SK-N-SH treated with all-trans-retinoic acid at 6 μM for 48 hours (cell line): ENCODE measurements around the gene CAVIN1.
"Not testable (repeated sequence)": the region's sequence is repeated elsewhere in the genome, so short reads cannot be mapped to it uniquely, and the experiment has no call there.

Source experiments
- ATAC-seq: fragments of 200-7000 bp; cut with Tn5 transposase; 3 replicates; pipeline ENCODE4 v1.9.1; 2020; ENCODE audit warnings: mild to moderate bottlenecking, moderate library complexity
- CREB5 ChIP-seq: fragments of 250-450 bp; sonication (Bioruptor Pico); IDR thresholded peaks from 2 replicates; pipeline ENCODE4 v1.5.1; 2020; ENCODE audit warnings: low read depth, mild to moderate bottlenecking, moderate library complexity
- CSDC2 ChIP-seq: fragments of 250-450 bp; sonication (Bioruptor Pico); IDR thresholded peaks from 2 replicates; pipeline ENCODE4 v1.5.0; 2020; ENCODE audit warnings: mild to moderate bottlenecking, moderate library complexity
- ESRRG ChIP-seq: fragments of 250-450 bp; sonication (Bioruptor Pico); IDR thresholded peaks from 2 replicates; pipeline ENCODE4 v1.6.1; 2021; ENCODE audit warnings: mild to moderate bottlenecking
- GLIS3 ChIP-seq: fragments of 250-450 bp; sonication (Bioruptor Pico); IDR thresholded peaks from 2 replicates; pipeline ENCODE4 v1.5.0; 2020; ENCODE audit warnings: mild to moderate bottlenecking, moderate library complexity
- ISL1 ChIP-seq: fragments of 250-450 bp; sonication (Bioruptor Pico); IDR thresholded peaks from 2 replicates; pipeline ENCODE4 v2.1.2; 2022; ENCODE audit warnings: mild to moderate bottlenecking, moderate library complexity
- POU6F1 ChIP-seq: fragments of 250-450 bp; sonication (Bioruptor Pico); IDR thresholded peaks from 2 replicates; pipeline ENCODE4 v1.8.0; 2021; ENCODE audit warnings: low read depth, mild to moderate bottlenecking, moderate library complexity, borderline replicate concordance
- SNAI2 ChIP-seq: fragments of 250-450 bp; sonication (Bioruptor Pico); IDR thresholded peaks from 2 replicates; pipeline ENCODE4 v1.5.0; 2020; ENCODE audit warnings: mild to moderate bottlenecking, moderate library complexity
- TCF4 ChIP-seq: fragments of 250-450 bp; sonication (Bioruptor Pico); IDR thresholded peaks from 2 replicates; pipeline ENCODE4 v1.8.0; 2021; ENCODE audit warnings: mild to moderate bottlenecking, moderate library complexity, borderline replicate concordance
- TOX ChIP-seq: fragments of 250-450 bp; sonication (Bioruptor Pico); IDR thresholded peaks from 2 replicates; pipeline ENCODE4 v1.8.0; 2021; ENCODE audit warnings: mild to moderate bottlenecking, moderate library complexity, borderline replicate concordance
- ZC3H10 ChIP-seq: fragments of 250-450 bp; sonication (Bioruptor Pico); IDR thresholded peaks from 2 replicates; pipeline ENCODE4 v1.5.1; 2021; ENCODE audit warnings: mild to moderate bottlenecking, moderate library complexity
- ZFP30 ChIP-seq: fragments of 450-650 bp; formaldehyde crosslinking; IDR thresholded peaks from 2 replicates; pipeline ENCODE4 v1.5.0; 2022; ENCODE audit warnings: mild to moderate bottlenecking, moderate library complexity
- ZNF565 ChIP-seq: fragments of 450-650 bp; formaldehyde crosslinking; conservative IDR thresholded peaks from 2 replicates; pipeline ENCODE4 v1.5.0; 2020; ENCODE audit warnings: low read depth, mild to moderate bottlenecking, moderate library complexity
- ZNF70 ChIP-seq: fragments of 450-650 bp; formaldehyde crosslinking; IDR thresholded peaks from 2 replicates; pipeline ENCODE4 v1.5.0; 2020; ENCODE audit warnings: mild to moderate bottlenecking, moderate library complexity
- ZNF8 ChIP-seq: fragments of 450-650 bp; formaldehyde crosslinking; IDR thresholded peaks from 2 replicates; pipeline ENCODE4 v1.5.0; 2020; ENCODE audit warnings: mild to moderate bottlenecking, moderate library complexity
- TF ChIP-seq, protein P1 (sequence below): fragments of 250-450 bp; sonication (Bioruptor Pico); IDR thresholded peaks from 2 replicates; pipeline ENCODE4 v1.5.1; 2021; ENCODE audit warnings: mild to moderate bottlenecking, moderate library complexity
- TF ChIP-seq, protein P2 (sequence below): fragments of 250-450 bp; sonication (Bioruptor Pico); IDR thresholded peaks from 2 replicates; pipeline ENCODE4 v1.5.0; 2020; ENCODE audit warnings: mild to moderate bottlenecking, moderate library complexity

The CAVIN1 gene

DNA sequence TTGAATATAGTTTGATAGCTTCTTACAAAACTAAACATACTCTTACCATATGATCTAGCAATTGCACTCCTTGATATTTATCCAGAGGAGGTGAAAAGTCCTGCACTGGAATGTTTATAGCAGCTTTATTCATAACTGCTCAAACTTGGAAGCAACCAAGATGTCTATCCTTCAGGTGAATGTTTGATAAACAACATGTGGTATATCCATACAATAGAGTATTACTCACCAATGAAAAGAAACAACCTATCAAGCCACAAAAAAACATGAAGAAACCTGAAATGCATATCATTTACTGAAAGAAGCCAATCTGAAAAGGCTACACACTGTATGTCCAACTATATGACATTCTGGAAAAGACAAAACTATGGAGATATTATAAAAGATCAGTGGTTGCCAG, 50.9 kb downstream of the CAVIN1 start:
- TF ChIP-seq ZC3H10 = no peak
- peak; percentile 98 for TF ChIP-seq ZNF8
- TF ChIP-seq SNAI2 = no peak
- TF ChIP-seq ZNF565 (CRISPR knock-in tag) = no peak
- no peak for TF ChIP-seq ESRRG (CRISPR knock-in tag)
- TF ChIP-seq POU6F1 (CRISPR knock-in tag) = no peak

GRCh38 chr17:42368797-42369561, 54.1 kb downstream of the CAVIN1 start:
- not testable (repeated sequence) for ATAC-seq

More for the DNA sequence above, 50.9 kb downstream of the CAVIN1 start:
- ATAC-seq = no peak

DNA sequence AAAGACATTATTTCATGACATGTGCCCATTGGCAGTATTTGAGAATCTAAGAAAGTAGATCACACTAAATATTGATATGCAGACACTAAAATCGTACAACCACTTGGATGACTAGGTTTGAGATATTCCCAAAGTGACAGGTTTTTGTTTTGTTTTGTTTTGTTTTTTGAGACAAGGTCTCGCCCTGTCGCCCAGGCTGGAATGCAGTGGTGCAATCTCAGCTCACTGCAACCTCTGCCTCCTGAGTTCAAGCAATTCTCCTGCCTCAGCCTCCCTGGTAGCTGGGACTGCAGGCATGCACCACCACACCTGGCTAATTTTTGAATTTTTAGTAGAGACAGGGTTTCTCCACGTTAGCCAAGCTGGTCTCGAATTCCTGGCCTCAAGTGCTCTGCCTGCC, 54.7 kb downstream of the CAVIN1 start:
- ATAC-seq = not testable (repeated sequence)

GRCh38 chr17:42366176-42367023, 56.7 kb downstream of the CAVIN1 start:
- not testable (repeated sequence) for ATAC-seq

- peak; percentile 76 for ATAC-seq
- TF ChIP-seq ZNF565 (CRISPR knock-in tag) (no peak), CSDC2 (CRISPR knock-in tag) (no peak), GLIS3 (no peak), ZNF70 (CRISPR knock-in tag) (no peak), ZFP30 (CRISPR knock-in tag) (no peak), TOX (CRISPR knock-in tag) (no peak)
These were observed 57.9 kb downstream of the CAVIN1 start for GRCh38 chr17:42365136-42365535.

- ATAC-seq = no peak
- TF ChIP-seq ISL1 (CRISPR knock-in tag) = no peak
- TF ChIP-seq, protein P1, sequence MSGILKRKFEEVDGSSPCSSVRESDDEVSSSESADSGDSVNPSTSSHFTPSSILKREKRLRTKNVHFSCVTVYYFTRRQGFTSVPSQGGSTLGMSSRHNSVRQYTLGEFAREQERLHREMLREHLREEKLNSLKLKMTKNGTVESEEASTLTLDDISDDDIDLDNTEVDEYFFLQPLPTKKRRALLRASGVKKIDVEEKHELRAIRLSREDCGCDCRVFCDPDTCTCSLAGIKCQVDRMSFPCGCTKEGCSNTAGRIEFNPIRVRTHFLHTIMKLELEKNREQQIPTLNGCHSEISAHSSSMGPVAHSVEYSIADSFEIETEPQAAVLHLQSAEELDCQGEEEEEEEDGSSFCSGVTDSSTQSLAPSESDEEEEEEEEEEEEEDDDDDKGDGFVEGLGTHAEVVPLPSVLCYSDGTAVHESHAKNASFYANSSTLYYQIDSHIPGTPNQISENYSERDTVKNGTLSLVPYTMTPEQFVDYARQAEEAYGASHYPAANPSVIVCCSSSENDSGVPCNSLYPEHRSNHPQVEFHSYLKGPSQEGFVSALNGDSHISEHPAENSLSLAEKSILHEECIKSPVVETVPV = no peak
- TF ChIP-seq, protein P2, sequence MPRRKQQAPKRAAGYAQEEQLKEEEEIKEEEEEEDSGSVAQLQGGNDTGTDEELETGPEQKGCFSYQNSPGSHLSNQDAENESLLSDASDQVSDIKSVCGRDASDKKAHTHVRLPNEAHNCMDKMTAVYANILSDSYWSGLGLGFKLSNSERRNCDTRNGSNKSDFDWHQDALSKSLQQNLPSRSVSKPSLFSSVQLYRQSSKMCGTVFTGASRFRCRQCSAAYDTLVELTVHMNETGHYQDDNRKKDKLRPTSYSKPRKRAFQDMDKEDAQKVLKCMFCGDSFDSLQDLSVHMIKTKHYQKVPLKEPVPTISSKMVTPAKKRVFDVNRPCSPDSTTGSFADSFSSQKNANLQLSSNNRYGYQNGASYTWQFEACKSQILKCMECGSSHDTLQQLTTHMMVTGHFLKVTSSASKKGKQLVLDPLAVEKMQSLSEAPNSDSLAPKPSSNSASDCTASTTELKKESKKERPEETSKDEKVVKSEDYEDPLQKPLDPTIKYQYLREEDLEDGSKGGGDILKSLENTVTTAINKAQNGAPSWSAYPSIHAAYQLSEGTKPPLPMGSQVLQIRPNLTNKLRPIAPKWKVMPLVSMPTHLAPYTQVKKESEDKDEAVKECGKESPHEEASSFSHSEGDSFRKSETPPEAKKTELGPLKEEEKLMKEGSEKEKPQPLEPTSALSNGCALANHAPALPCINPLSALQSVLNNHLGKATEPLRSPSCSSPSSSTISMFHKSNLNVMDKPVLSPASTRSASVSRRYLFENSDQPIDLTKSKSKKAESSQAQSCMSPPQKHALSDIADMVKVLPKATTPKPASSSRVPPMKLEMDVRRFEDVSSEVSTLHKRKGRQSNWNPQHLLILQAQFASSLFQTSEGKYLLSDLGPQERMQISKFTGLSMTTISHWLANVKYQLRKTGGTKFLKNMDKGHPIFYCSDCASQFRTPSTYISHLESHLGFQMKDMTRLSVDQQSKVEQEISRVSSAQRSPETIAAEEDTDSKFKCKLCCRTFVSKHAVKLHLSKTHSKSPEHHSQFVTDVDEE = no peak
- no peak for TF ChIP-seq ZNF565 (CRISPR knock-in tag)
- TF ChIP-seq TCF4 (CRISPR knock-in tag) = no peak
- TF ChIP-seq ZNF70 (CRISPR knock-in tag) = no peak
- TF ChIP-seq ZFP30 (CRISPR knock-in tag) = no peak
- no peak for TF ChIP-seq ZC3H10
- TF ChIP-seq SNAI2 = no peak
- TF ChIP-seq CREB5 (CRISPR knock-in tag) = no peak
These were observed 59.1 kb downstream of the CAVIN1 start for GRCh38 chr17:42363767-42364585.
